ENCODE results near the gene KCNQ1OT1. TPM values are rescaled to one million over a fixed set of nuclear protein-coding genes. Genes with fewer than 3 reads are reported as not detected.

Gene KCNQ1OT1
- total RNA-seq, 1 experiment from 2014 or later: 2.4 TPM

DNA sequence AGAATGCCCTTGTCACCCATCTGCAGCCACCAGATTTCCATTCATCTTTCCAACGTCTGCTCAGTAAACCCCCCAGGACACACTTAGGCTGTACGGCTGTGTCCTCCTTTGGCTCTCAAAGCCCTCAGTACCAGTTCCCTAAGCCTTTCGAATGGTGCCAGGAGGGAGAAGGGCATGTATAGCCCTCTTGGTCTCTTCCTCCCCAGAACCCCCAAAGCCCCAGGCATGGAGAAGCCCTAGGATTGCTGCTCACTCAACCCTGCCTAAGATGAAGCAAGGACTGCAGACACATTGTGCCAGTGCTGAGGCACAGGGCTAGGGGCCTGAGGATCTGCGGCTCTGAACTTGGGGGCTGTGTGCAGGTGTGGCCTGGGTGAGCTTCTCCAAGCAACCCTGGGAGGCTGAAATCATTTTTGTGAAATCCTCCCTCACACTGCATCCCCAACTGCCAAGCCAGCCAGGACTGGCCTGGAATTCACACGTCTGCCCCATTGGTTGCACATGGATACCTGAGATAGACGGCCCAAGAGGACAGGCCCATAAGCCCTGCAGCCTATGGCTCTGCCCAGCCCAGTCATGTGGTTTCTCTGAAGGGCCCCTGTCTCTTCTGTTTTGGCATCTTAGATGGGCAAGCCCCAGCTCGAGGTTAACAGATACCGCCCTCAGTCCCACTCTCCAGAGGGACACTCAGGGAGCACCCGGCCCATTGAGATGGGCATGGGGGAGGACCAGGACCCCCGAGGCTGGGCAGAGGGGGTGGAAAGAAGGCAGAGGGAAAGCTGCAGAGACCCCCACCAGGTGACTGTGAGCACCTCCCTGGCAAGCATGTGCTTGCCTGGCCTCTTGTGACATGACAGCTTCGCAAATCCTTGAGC, 34.0 kb downstream of the KCNQ1OT1 start:
- CTCF ChIA-PET: no interaction called here
- peaks cover 11% of the 10 kb centered on the region for H3K9me3 Mint-ChIP-seq
- H3K36me3 Mint-ChIP-seq: peaks cover 41% of the 10 kb centered on the region
- DNase-seq (ENCODE audit: low spot score) (no peak), ATAC-seq (no peak)
- POLR2A ChIA-PET: no interaction called here
- H3K4me1 Mint-ChIP-seq: no peaks in the 10 kb centered on the region
- no peak overlapping the region for H3K4me3 Mint-ChIP-seq
- TF ChIP-seq FOXP4 (CRISPR knock-in tag; IDR thresholded peaks at IDR 0.05) (no peak), FOXP1 (CRISPR knock-in tag; IDR thresholded peaks at IDR 0.05; ENCODE audit: borderline replicate concordance) (no peak), FOXK1 (CRISPR knock-in tag; IDR thresholded peaks at IDR 0.05) (no peak), ZNF423 (CRISPR knock-in tag; IDR thresholded peaks at IDR 0.05) (no peak), RORB (CRISPR knock-in tag; IDR thresholded peaks at IDR 0.05) (no peak), ZNF396 (CRISPR knock-in tag; IDR thresholded peaks at IDR 0.05; ENCODE audit: borderline replicate concordance) (no peak), ERG (CRISPR knock-in tag; IDR thresholded peaks at IDR 0.05) (no peak), ZNF138 (CRISPR knock-in tag; conservative IDR thresholded peaks at IDR 0.05) (no peak), PRRX2 (CRISPR knock-in tag; IDR thresholded peaks at IDR 0.05) (no peak), E2F4 (CRISPR knock-in tag; IDR thresholded peaks at IDR 0.05; ENCODE audit: borderline replicate concordance, low read depth) (no peak), ATF1 (CRISPR knock-in tag; IDR thresholded peaks at IDR 0.05) (no peak)
- TF ChIP-seq, protein P1, sequence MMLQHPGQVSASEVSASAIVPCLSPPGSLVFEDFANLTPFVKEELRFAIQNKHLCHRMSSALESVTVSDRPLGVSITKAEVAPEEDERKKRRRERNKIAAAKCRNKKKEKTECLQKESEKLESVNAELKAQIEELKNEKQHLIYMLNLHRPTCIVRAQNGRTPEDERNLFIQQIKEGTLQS (CRISPR knock-in tag; conservative IDR thresholded peaks at IDR 0.05): no peak
- H3K27ac Mint-ChIP-seq: no peak overlapping the region
- H3K27me3 Mint-ChIP-seq (ENCODE audit: low read depth): peaks cover 45% of the 10 kb centered on the region

GRCh38 chr11:2664791-2665525, 34.8 kb downstream of the KCNQ1OT1 start:
- peaks cover 46% of the 10 kb centered on the region for H3K36me3 Mint-ChIP-seq
- ChIA-PET CTCF (no interaction called here), POLR2A (no interaction called here)
- DNase-seq (ENCODE audit: low spot score): no peak
- TF ChIP-seq ZNF512 (CRISPR knock-in tag; IDR thresholded peaks at IDR 0.05; ENCODE audit: borderline replicate concordance) (no peak), ZBTB43 (CRISPR knock-in tag; IDR thresholded peaks at IDR 0.05) (no peak), ZBTB21 (CRISPR knock-in tag; IDR thresholded peaks at IDR 0.05; ENCODE audit: borderline replicate concordance) (no peak), RORB (CRISPR knock-in tag; IDR thresholded peaks at IDR 0.05) (no peak), NR3C1 (CRISPR knock-in tag; conservative IDR thresholded peaks at IDR 0.05; ENCODE audit: low read depth) (no peak)
- peaks cover 19% of the 10 kb centered on the region for H3K9me3 Mint-ChIP-seq
- H3K27ac Mint-ChIP-seq: no peak overlapping the region
- H3K4me1 Mint-ChIP-seq: no peaks in the 10 kb centered on the region
- H3K27me3 Mint-ChIP-seq (ENCODE audit: low read depth): peaks cover 45% of the 10 kb centered on the region
- no peak for ATAC-seq
- H3K4me3 Mint-ChIP-seq: no peak overlapping the region
